Measurements from ENCODE around the gene KDM8. TPM values are rescaled to one million over a fixed set of nuclear protein-coding genes. Genes with fewer than 3 reads are reported as not detected.

Gene KDM8
- total RNA-seq, 1 donor from 2014 or later, result 8.3 TPM

DNA sequence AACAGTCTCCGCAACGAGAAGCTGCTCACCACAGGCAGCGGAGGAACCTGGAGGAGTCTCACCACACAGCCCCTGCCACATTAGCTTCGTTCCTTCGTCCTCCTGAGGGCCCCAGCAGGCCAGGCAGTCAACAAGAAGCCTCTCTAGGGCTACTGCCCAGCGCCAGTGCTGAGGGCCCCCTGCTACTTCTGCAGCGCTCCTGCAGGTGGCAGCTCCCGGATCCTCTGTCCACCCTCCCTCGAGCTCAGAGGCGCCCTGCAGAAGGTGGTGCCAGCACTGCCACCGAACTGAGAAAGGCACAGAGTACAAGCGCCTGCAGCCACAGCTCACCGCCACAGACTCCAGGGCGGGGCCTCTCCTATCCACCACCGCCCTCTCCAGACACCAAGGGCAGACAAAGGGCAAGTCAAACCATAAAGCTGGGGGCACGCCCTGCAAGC lies 27.3 kb downstream of the KDM8 start:
- Mint-ChIP-seq H3K27ac (ENCODE audit: unreplicated experiment) (no peak overlapping the region), H3K27me3 (ENCODE audit: unreplicated experiment) (no peaks in the 10 kb centered on the region), H3K9me3 (ENCODE audit: unreplicated experiment) (no peaks in the 10 kb centered on the region), H3K4me3 (ENCODE audit: unreplicated experiment) (no peak overlapping the region), H3K36me3 (ENCODE audit: unreplicated experiment) (no peaks in the 10 kb centered on the region), H3K4me1 (ENCODE audit: unreplicated experiment) (peaks cover 9% of the 10 kb centered on the region)
- TF ChIP-seq CTCF (IDR thresholded peaks at IDR 0.05), result no peak
- DNase-seq (ENCODE audit: extremely low spot score, unreplicated experiment), result no peak

DNA sequence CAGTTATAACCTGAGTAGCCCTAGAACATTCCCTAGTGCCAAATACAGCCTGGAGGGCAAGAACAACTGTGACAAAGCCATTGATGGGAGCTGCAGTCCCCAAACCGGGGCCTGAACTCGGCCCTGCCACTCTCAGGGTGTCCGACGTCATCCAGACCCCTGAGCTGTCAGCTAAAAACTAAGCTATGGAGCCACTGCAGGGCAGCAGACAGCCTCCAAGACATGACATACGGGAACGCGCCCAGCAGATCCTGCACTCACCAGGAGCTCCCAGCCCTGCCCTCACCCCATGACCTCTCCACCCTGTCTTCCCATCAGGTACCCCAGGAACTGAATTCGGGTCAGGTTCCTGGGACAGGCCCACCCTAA lies 28.4 kb downstream of the KDM8 start:
- H3K4me3 Mint-ChIP-seq (ENCODE audit: unreplicated experiment), result no peak overlapping the region
- no peak for TF ChIP-seq CTCF (IDR thresholded peaks at IDR 0.05)
- no peaks in the 10 kb centered on the region for H3K27me3 Mint-ChIP-seq (ENCODE audit: unreplicated experiment)
- H3K36me3 Mint-ChIP-seq (ENCODE audit: unreplicated experiment), result no peaks in the 10 kb centered on the region
- H3K27ac Mint-ChIP-seq (ENCODE audit: unreplicated experiment), result no peak overlapping the region
- DNase-seq (ENCODE audit: extremely low spot score, unreplicated experiment), result no peak
- H3K4me1 Mint-ChIP-seq (ENCODE audit: unreplicated experiment), result peaks cover 13% of the 10 kb centered on the region
- no peaks in the 10 kb centered on the region for H3K9me3 Mint-ChIP-seq (ENCODE audit: unreplicated experiment)

- TF ChIP-seq CTCF (IDR thresholded peaks at IDR 0.05), result no peak
- H3K9me3 Mint-ChIP-seq (ENCODE audit: unreplicated experiment), result no peaks in the 10 kb centered on the region
- H3K4me1 Mint-ChIP-seq (ENCODE audit: unreplicated experiment), result peaks cover 19% of the 10 kb centered on the region
- no peaks in the 10 kb centered on the region for H3K36me3 Mint-ChIP-seq (ENCODE audit: unreplicated experiment)
- no peak for DNase-seq (ENCODE audit: extremely low spot score, unreplicated experiment)
- H3K4me3 Mint-ChIP-seq (ENCODE audit: unreplicated experiment), result no peak overlapping the region
- no peak overlapping the region for H3K27ac Mint-ChIP-seq (ENCODE audit: unreplicated experiment)
- no peaks in the 10 kb centered on the region for H3K27me3 Mint-ChIP-seq (ENCODE audit: unreplicated experiment)
Measured at GRCh38 chr16:27232061-27232900, 29.0 kb downstream of the KDM8 start.

DNA sequence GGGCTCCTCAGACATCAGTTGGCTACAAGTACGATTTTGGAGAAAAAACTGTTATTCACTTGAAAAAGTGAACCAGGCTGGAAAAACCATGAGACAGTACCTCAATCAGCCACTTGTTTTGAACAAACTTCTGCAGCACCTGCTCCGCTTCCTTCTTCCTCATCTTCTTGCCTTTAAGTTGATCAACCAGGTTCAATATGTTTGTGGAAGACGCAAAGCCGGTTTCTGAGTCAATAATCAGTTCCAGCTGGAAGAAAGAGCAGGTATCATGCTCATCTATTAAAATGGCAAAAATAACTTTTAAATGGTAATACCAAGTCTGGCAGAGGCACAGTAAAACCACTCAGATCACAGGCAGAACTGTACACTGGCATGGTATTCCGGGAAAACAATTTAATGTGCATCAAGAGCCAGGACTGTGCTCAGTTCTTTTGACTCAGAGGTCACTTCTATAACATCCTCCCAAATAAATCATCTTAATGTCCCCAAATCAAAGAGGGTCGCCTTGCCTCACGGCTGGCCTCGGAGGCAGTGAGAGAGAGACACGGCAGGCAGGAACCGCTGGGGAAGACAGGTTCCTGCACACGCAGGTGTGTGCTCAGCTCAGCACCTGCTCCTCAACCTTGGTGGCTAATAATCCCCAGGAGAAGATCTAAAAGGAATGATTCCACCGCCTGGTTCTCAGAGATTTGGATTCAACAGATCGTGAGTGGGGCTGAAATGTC lies 29.7 kb downstream of the KDM8 start:
- no peaks in the 10 kb centered on the region for H3K27me3 Mint-ChIP-seq (ENCODE audit: unreplicated experiment)
- TF ChIP-seq CTCF (IDR thresholded peaks at IDR 0.05), result no peak
- no peak overlapping the region for H3K27ac Mint-ChIP-seq (ENCODE audit: unreplicated experiment)
- H3K4me3 Mint-ChIP-seq (ENCODE audit: unreplicated experiment), result no peak overlapping the region
- no peaks in the 10 kb centered on the region for H3K9me3 Mint-ChIP-seq (ENCODE audit: unreplicated experiment)
- DNase-seq (ENCODE audit: extremely low spot score, unreplicated experiment), result no peak
- no peaks in the 10 kb centered on the region for H3K36me3 Mint-ChIP-seq (ENCODE audit: unreplicated experiment)
- peaks cover 27% of the 10 kb centered on the region for H3K4me1 Mint-ChIP-seq (ENCODE audit: unreplicated experiment)

DNA sequence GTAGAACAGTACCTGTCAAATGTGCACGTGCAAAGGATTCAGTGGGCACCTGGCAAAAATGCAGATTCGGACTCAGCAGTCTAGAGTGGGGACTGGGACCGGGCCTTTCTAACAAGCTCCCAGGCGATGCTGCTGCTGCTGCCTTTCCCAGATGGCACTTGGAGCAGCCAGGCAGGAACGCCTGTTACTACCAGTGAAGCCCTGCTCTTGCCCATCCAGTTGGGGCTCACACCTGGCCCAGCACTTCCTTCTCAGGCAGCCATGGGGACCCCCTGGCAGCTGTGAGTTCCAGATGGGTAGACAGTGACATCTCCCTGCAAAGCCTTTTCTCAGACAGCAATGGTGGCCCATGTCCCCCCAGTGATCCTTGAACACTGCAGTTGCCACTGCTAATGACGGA lies 30.4 kb downstream of the KDM8 start:
- H3K9me3 Mint-ChIP-seq (ENCODE audit: unreplicated experiment), result no peaks in the 10 kb centered on the region
- no peak overlapping the region for H3K4me3 Mint-ChIP-seq (ENCODE audit: unreplicated experiment)
- DNase-seq (ENCODE audit: extremely low spot score, unreplicated experiment), result no peak
- no peak for TF ChIP-seq CTCF (IDR thresholded peaks at IDR 0.05)
- no peaks in the 10 kb centered on the region for H3K36me3 Mint-ChIP-seq (ENCODE audit: unreplicated experiment)
- H3K4me1 Mint-ChIP-seq (ENCODE audit: unreplicated experiment), result peaks cover 31% of the 10 kb centered on the region
- no peaks in the 10 kb centered on the region for H3K27me3 Mint-ChIP-seq (ENCODE audit: unreplicated experiment)
- H3K27ac Mint-ChIP-seq (ENCODE audit: unreplicated experiment), result no peak overlapping the region

Data from osteocyte (in vitro differentiated cells).